H1 (cell line): ENCODE data around the gene AFG1L. TPM values are rescaled to one million over a fixed set of nuclear protein-coding genes. Genes with fewer than 3 reads are reported as not detected.

Source experiments
- CTCF ChIA-PET: fragments of 300-600 bp; sonication (Branson Sonifier 250); formaldehyde crosslinking; loops from one replicate; lab custom pipeline; 2021; ENCODE audit not compliant: partially characterized antibody; lab: Charles Lee
- POLR2A ChIA-PET: fragments of 300-600 bp; sonication (Branson Sonifier 250); formaldehyde crosslinking; loops from one replicate; lab custom pipeline; 2021; ENCODE audit warnings: inconsistent platforms; ENCODE audit not compliant: partially characterized antibody; lab: Charles Lee
- DNase-seq, 2 experiments: peaks; one replicate each; pipeline versions ENCODE4 v3.0.0 to v3.0.0-alpha.2; 2010 to 2022; ENCODE audit warnings: low spot score in 2 of 2, low read depth in 1 of 2, mixed read lengths in 1 of 2
- FAIRE-seq: peaks from 2 replicates; lab custom pipeline; 2011; peaks lifted over from hg19 to GRCh38; lab: Jason Lieb, UNC
- H2AFZ ChIP-seq: 2 replicates; pipeline ENCODE4 v1.8.1; 2012; ENCODE audit warnings: low read length, inconsistent platforms
- H2AK5ac ChIP-seq: 2 replicates; pipeline ENCODE4 v1.6.1; 2013; ENCODE audit warnings: low read depth, low read length
- H2BK120ac ChIP-seq: replicated peaks from 2 replicates; pipeline ENCODE3; 2013; ENCODE audit warnings: low read depth, low read length, inconsistent platforms
- H2BK12ac ChIP-seq: 2 replicates; pipeline ENCODE4 v1.6.1; 2013; ENCODE audit warnings: low read depth, low read length
- H2BK15ac ChIP-seq: 2 replicates; pipeline ENCODE4 v1.6.1; 2013; ENCODE audit warnings: low read length
- H2BK20ac ChIP-seq: 2 replicates; pipeline ENCODE4 v1.6.1; 2013; ENCODE audit warnings: low read length
- H2BK5ac ChIP-seq: 2 replicates; pipeline ENCODE4 v1.6.1; 2013; ENCODE audit warnings: low read depth, low read length
- H3K14ac ChIP-seq: 2 replicates; pipeline ENCODE4 v1.6.1; 2013; ENCODE audit warnings: inconsistent platforms; ENCODE audit not compliant: insufficient read length
- H3K18ac ChIP-seq: 2 replicates; pipeline ENCODE4 v1.6.1; 2013; ENCODE audit warnings: low read length; ENCODE audit errors: extremely low read depth
- H3K23ac ChIP-seq: 2 replicates; pipeline ENCODE4 v1.6.1; 2013; ENCODE audit warnings: inconsistent platforms; ENCODE audit not compliant: insufficient read length
- H3K23me2 ChIP-seq: 2 replicates; pipeline ENCODE4 v1.6.1; 2013; ENCODE audit warnings: low read depth, low read length
- H3K27ac ChIP-seq: 2 replicates; pipeline ENCODE4 v1.6.1; 2011; ENCODE audit warnings: low read depth, low read length, inconsistent platforms
- H3K27me3 ChIP-seq, 4 experiments: replicated peaks in 1 of 4; 1 replicate in 1 of 4; 2 replicates in 3 of 4; pipeline versions ENCODE4 v1.6.1 to v1.8.1; 2011 to 2013; ENCODE audit warnings: low read length in 3 of 4, mild to moderate bottlenecking in 3 of 4, inconsistent platforms in 2 of 4, mixed read lengths in 2 of 4, moderate library complexity in 1 of 4; ENCODE audit not compliant: control insufficient read depth in 3 of 4, insufficient read depth in 3 of 4; ENCODE audit errors: extremely low read depth in 1 of 4
- H3K36me3 ChIP-seq, 4 experiments: 2 replicates each; pipeline versions ENCODE4 v1.6.1 to v1.8.1; 2011 to 2013; ENCODE audit warnings: mild to moderate bottlenecking in 4 of 4, low read length in 3 of 4, moderate library complexity in 2 of 4, control low read depth in 1 of 4, inconsistent platforms in 1 of 4; ENCODE audit not compliant: insufficient read depth in 4 of 4, control insufficient read depth in 2 of 4
- H3K4ac ChIP-seq: replicated peaks from 2 replicates; pipeline ENCODE3; 2013; ENCODE audit warnings: low read length, low read depth, mixed read lengths, inconsistent platforms; ENCODE audit not compliant: insufficient read length
- H3K4me1 ChIP-seq, 4 experiments: replicated peaks in 1 of 4; 1 replicate in 1 of 4; 2 replicates in 3 of 4; pipeline versions ENCODE4 v1.6.1 to v1.8.1; 2011 to 2013; ENCODE audit warnings: low read length in 3 of 4, inconsistent platforms in 2 of 4, mixed read lengths in 1 of 4; ENCODE audit not compliant: insufficient read depth in 4 of 4, control insufficient read depth in 3 of 4
- H3K4me2 ChIP-seq, 2 experiments: 2 replicates each; pipeline versions ENCODE4 v1.6.1 to v1.8.1; 2011 to 2013; ENCODE audit warnings: low read depth in 2 of 2, low read length in 2 of 2, control low read depth in 1 of 2, inconsistent platforms in 1 of 2, mild to moderate bottlenecking in 1 of 2; ENCODE audit not compliant: insufficient read depth in 1 of 2
- H3K4me3 ChIP-seq, 4 experiments: fragments of 200-600, 300-600 bp in 1 of 4; sonication (generic), shearing (Covaris generic), sonication (Bioruptor Twin) in 1 of 4; 2 replicates each; pipeline versions ENCODE4 v1.5.1 to v1.8.1; 2011 to 2016; ENCODE audit warnings: low read length in 4 of 4, low read depth in 3 of 4, control low read depth in 2 of 4, inconsistent platforms in 2 of 4, mild to moderate bottlenecking in 2 of 4, mixed read lengths in 1 of 4, moderate library complexity in 1 of 4; ENCODE audit not compliant: insufficient read depth in 2 of 4; ENCODE audit errors: extremely low read depth in 1 of 4
- H3K56ac ChIP-seq: replicated peaks from 2 replicates; pipeline ENCODE3; 2013; ENCODE audit warnings: low read depth, mild to moderate bottlenecking, mixed read lengths, low read length, inconsistent platforms; ENCODE audit not compliant: insufficient read length
- H3K79me1 ChIP-seq: 2 replicates; pipeline ENCODE4 v1.6.1; 2013; ENCODE audit warnings: low read depth, low read length, control low read depth
- H3K79me2 ChIP-seq, 2 experiments: 2 replicates each; pipeline versions ENCODE4 v1.6.1 to v1.8.1; 2012 to 2013; ENCODE audit warnings: low read length in 2 of 2, mild to moderate bottlenecking in 2 of 2, inconsistent platforms in 1 of 2; ENCODE audit not compliant: insufficient read depth in 2 of 2, control insufficient read depth in 1 of 2
- H3K9ac ChIP-seq, 4 experiments: replicated peaks in 1 of 4; 1 replicate in 1 of 4; 2 replicates in 3 of 4; pipeline versions ENCODE4 v1.6.1 to v1.8.1; 2011 to 2013; ENCODE audit warnings: low read depth in 3 of 4, low read length in 3 of 4, control low read depth in 2 of 4, mild to moderate bottlenecking in 2 of 4, moderate library complexity in 2 of 4, inconsistent platforms in 1 of 4; ENCODE audit errors: extremely low read depth in 1 of 4
- H3K9me3 ChIP-seq, 2 experiments: 2 replicates each; pipeline versions ENCODE4 v1.6.1 to v1.8.1; 2012 to 2013; ENCODE audit warnings: mild to moderate bottlenecking in 2 of 2, moderate library complexity in 2 of 2, control low read depth in 1 of 2, inconsistent platforms in 1 of 2, low read depth in 1 of 2, low read length in 1 of 2, mixed read lengths in 1 of 2; ENCODE audit not compliant: insufficient read depth in 2 of 2
- H4K20me1 ChIP-seq, 2 experiments: replicated peaks in 1 of 2; 2 replicates each; pipeline versions ENCODE3 to v1.8.1; 2011 to 2013; ENCODE audit warnings: inconsistent platforms in 2 of 2, low read length in 2 of 2, mild to moderate bottlenecking in 1 of 2; ENCODE audit not compliant: insufficient read depth in 2 of 2, control insufficient read depth in 1 of 2
- H4K5ac ChIP-seq: 2 replicates; pipeline ENCODE4 v1.6.1; 2013; ENCODE audit warnings: low read length, low read depth, mixed read lengths, inconsistent platforms; ENCODE audit not compliant: insufficient read length
- H4K8ac ChIP-seq: 2 replicates; pipeline ENCODE4 v1.8.0; 2013; ENCODE audit warnings: mild to moderate bottlenecking, moderate library complexity, low read length, inconsistent platforms; ENCODE audit not compliant: insufficient read depth; ENCODE audit errors: extremely low read depth
- H4K91ac ChIP-seq: replicated peaks from 2 replicates; pipeline ENCODE3; 2013; ENCODE audit warnings: low read length, mixed read lengths, inconsistent platforms; ENCODE audit not compliant: insufficient read length
- EGR1 ChIP-seq: IDR thresholded peaks from 2 replicates; pipeline ENCODE4 v1.6.1; 2011; ENCODE audit warnings: low read depth, low read length, borderline replicate concordance
- GTF2F1 ChIP-seq: IDR thresholded peaks from 2 replicates; pipeline ENCODE4 v1.6.1; 2012; ENCODE audit warnings: low read depth, low read length, improper control_type of control experiment, borderline replicate concordance
- KDM1A ChIP-seq: fragments of 200-600, 300-600 bp; sonication (generic); IDR thresholded peaks from 2 replicates; pipeline ENCODE4 v1.7.1; 2016; ENCODE audit warnings: mild to moderate bottlenecking, low read length, borderline replicate concordance
- MAX ChIP-seq: IDR thresholded peaks from 2 replicates; pipeline ENCODE4 v1.6.1; 2012; ENCODE audit warnings: inconsistent platforms
- SIN3A ChIP-seq, 2 experiments: IDR thresholded peaks in 1 of 2; conservative IDR thresholded peaks in 1 of 2; 2 replicates each; pipeline ENCODE4 v1.6.1; 2011 to 2012; ENCODE audit warnings: low read length in 2 of 2, improper control_type of control experiment in 1 of 2, low read depth in 1 of 2, mild to moderate bottlenecking in 1 of 2
- TAF7 ChIP-seq: optimal IDR thresholded peaks from 2 replicates; pipeline ENCODE3; 2011; ENCODE audit warnings: low read depth, mild to moderate bottlenecking, inconsistent platforms, low read length, moderate library complexity, borderline replicate concordance
- YY1 ChIP-seq: IDR thresholded peaks from 2 replicates; pipeline ENCODE4 v1.6.1; 2011; ENCODE audit warnings: low read depth, mild to moderate bottlenecking, low read length
- WGBS, 2 experiments: shearing (Covaris generic) in 1 of 2; methylation state at CpG; one replicate each; pipeline versions ENCODE4 v1.1.6 to v1.1.7; 2013 to 2015; ENCODE audit warnings: low lambda C conversion rate in 2 of 2, mixed read lengths in 2 of 2, inconsistent platforms in 1 of 2, low coverage in 1 of 2, missing lambda C conversion rate in 1 of 2; ENCODE audit not compliant: insufficient replicate concordance in 2 of 2, insufficient coverage in 1 of 2, insufficient read length in 1 of 2; ENCODE audit errors: extremely low coverage in 1 of 2, missing lambda C conversion rate in 1 of 2; 5-methylcytosine and 5-hydroxymethylcytosine counted together
- polyA plus RNA-seq, 7 experiments: library from polyadenylated mRNA; depleted of rRNA in 3 of 7; stranded (reverse) in 5 of 7; unstranded in 2 of 7; fragments of >200 nt in 5 of 7; fragments of 200-250 nt in 2 of 7; gene quantifications; 1 replicate in 5 of 7; 2 replicates in 1 of 7; 4 replicates in 1 of 7; pipeline versions ENCODE4 v1.2.1 to v1.2.3, GENCODE V29; 2011 to 2013; ENCODE audit warnings: missing spikeins in 2 of 7, mixed read lengths in 2 of 7
- total RNA-seq: library from RNA; stranded (reverse); fragmentation: NEBNext Ultra II Directional; extraction: Animal tissue kit (Norgen Biotek cat#: 25700); gene quantifications from 2 replicates; pipeline ENCODE4 v1.2.1, GENCODE V29; 2021

The AFG1L gene
- total and polyA plus RNA-seq, 2 of the 8 experiments (the other 6 are each of a cell fraction or from before 2014, with no cell fraction given), result 0.98 to 5.7 TPM

GRCh38 chr6:108453601-108454185, 158.8 kb downstream of the AFG1L start:
- no peak overlapping the region for H2BK120ac ChIP-seq
- H2BK5ac ChIP-seq, result no peak overlapping the region
- no peak overlapping the region for H3K4ac ChIP-seq
- CTCF ChIA-PET, result interaction anchor here (0.8 to 2.4 kb wide), 3 partner anchors 8 to 474 kb away, joined by 3 to 7 read pairs (median 6); no protein-coding TSS in a partner anchor
- H3K36me3 ChIP-seq, result no peaks in the 10 kb centered on the region
- H3K4me2 ChIP-seq, result no peak overlapping the region
- WGBS, 2 experiments, result 84% methylated on average over 3 of the region's 3 CpGs; no CpG with 5 or more reads in 1 of the 2 experiments
- no peak overlapping the region for H3K23ac ChIP-seq
- POLR2A ChIA-PET, result interaction anchor here (0.6 to 1.0 kb wide), 2 partner anchors 10 to 46 kb away, joined by 4 read pairs; no protein-coding TSS in a partner anchor
- H3K4me3 ChIP-seq, result no peak overlapping the region
- H3K56ac ChIP-seq, result no peak overlapping the region
- H3K9me3 ChIP-seq, result no peaks in the 10 kb centered on the region
- H4K5ac ChIP-seq, result no peak overlapping the region
- no peaks in the 10 kb centered on the region for H3K79me2 ChIP-seq
- no peaks in the 10 kb centered on the region for H3K79me1 ChIP-seq
- H3K4me1 ChIP-seq, result peaks cover 0 to 8% (median 0%) of the 10 kb centered on the region in 4 experiments; a peak in 1 of 7 replicates
- no peaks in the 10 kb centered on the region; the same call in 1 of the 2 replicates for H3K23me2 ChIP-seq
- H2BK12ac ChIP-seq, result no peak overlapping the region; the same call in 1 of the 2 replicates
- no peak overlapping the region for H4K91ac ChIP-seq
- no peak overlapping the region for H4K8ac ChIP-seq
- H2AFZ ChIP-seq, result no peak overlapping the region
- H3K14ac ChIP-seq, result no peak overlapping the region
- TF ChIP-seq TAF7 (no peak), YY1 (no peak), GTF2F1 (no peak), KDM1A (no peak), EGR1 (no peak), MAX (no peak), SIN3A (conservative IDR thresholded peaks at IDR 0.05 in 1 of 2, IDR thresholded peaks at IDR 0.05 in 1 of 2; ENCODE audit: low read depth in 1 of 2, low read length in 2 of 2) (no peak)
- H2BK15ac ChIP-seq, result no peak overlapping the region
- FAIRE-seq (no peak), DNase-seq (no peak)
- no peak overlapping the region for H3K18ac ChIP-seq
- no peaks in the 10 kb centered on the region for H3K27me3 ChIP-seq
- H4K20me1 ChIP-seq, result no peaks in the 10 kb centered on the region
- H2AK5ac ChIP-seq, result no peak overlapping the region
- H2BK20ac ChIP-seq, result no peak overlapping the region
- no peak overlapping the region for H3K27ac ChIP-seq
- no peak overlapping the region for H3K9ac ChIP-seq
